Fibroblast of skin of right quadriceps (primary cell): ENCODE measurements around the gene CT45A1.
"Not testable (repeated sequence)": the region's sequence is repeated elsewhere in the genome, so short reads cannot be mapped to it uniquely, and the experiment has no call there.

ENCODE experiments used
- DNase-seq: peaks from one replicate; pipeline ENCODE4 v3.0.0-alpha.2; 2013

Gene CT45A1, protein sequence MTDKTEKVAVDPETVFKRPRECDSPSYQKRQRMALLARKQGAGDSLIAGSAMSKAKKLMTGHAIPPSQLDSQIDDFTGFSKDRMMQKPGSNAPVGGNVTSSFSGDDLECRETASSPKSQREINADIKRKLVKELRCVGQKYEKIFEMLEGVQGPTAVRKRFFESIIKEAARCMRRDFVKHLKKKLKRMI

DNA sequence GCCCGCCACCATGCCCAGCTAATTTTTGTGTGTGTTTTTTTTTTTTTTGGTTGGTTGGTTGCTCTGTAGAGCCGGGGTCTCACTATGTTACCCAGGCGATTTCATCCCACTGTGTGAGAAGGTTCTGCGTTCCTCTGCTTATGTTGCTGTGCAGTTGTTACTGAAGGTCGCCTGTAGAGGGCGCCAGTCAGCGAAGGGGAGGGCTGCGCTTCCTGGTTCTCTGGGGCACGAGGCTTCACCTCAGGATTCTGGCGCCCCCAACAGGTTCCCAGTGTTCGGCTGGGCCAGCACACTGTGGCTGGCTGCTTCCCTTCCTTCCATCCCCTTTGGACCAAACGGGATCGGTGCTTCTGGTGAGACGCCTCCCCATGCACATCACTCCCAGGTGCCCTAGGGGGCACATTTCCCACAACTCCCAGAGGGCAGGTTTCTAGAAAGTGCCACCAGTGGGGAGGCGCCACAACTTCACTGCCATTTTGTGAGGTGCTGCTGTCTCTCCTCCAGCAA is at the start of gene CT45A1:
Gene CT45A1 (plus strand): TSS at position 457 of the 507 bp plus-strand sequence. CDS start 5,302 bp downstream, outside the sequence.
- DNase-seq = not testable (repeated sequence)

DNA sequence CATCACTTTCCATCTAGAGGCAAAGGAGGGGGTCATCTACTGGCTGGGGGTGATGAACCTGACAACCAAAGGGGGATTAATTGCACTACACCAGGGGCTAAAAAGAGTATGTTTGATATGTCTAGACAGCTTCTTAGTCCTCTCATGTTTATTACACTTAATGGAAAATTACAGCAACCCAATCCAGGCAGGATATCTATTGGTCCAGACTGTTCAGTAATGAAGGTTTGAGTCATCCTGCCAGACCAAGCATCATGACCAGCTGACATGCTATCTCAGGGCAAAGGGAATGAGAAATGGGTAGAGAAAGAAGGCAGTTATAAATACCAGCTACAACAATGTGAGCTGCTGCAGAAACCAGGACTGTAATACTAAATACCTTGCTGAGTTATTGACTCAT is 40.5 kb upstream of the CT45A1 start:
- DNase-seq = not testable (repeated sequence)

DNA sequence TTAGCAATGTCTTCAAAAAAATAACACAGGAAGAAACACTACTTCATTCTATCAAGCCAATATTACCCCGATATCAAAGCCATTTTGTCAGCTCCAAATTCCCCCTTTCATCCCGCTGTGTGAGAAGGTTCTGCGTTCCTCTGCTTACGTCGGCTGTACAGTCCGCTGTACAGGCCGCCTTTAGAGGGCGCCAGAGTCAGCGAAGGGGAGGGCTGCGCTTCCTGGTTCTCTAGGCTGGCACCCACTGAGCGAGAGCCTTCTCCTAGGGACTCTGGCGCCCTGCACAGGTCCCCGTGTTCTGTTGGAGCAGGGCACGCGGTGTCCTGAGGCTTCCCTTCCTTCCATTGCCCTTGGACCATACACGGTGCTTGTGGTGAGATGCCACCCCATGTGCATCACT is 25.3 kb upstream of the CT45A1 start:
- DNase-seq = no peak

DNA sequence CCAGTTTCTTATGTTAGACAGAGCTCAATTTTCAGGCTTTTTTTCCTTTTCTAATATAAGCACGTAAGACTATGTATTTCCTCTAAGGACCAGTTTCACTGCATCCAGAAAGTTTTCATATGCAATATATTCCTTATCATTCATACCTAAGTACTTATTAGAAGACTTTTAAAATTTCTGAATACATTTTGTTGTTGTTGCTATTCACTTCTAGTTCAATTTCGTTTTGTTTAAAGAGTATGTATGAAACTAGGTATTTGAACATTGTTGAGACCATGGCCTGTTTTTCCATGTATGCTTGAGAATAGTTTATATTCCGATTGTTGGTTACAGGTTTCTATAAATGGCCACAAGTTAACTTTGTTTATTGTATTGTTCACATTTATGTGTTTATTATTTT is 18.0 kb upstream of the CT45A1 start:
- no peak for DNase-seq

DNA sequence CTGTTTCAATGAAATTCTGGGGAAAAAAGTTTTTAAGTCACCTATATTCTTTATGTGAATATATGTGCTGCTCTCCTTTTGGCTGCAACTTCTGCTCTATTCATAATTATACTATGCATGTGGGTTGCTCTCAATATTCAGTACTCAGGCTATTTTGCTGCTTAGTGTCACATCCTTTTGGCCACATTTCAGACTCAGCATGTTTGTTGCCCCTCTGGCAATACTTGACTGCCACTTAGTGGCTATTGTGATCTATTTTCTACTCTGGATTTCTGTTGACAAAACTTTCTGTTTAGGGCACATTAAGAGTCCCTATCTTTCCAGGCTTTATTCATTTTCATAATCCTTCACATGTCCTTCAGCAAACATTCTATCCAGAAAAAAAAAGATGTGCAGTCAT is 15.8 kb upstream of the CT45A1 start:
- no peak for DNase-seq

DNA sequence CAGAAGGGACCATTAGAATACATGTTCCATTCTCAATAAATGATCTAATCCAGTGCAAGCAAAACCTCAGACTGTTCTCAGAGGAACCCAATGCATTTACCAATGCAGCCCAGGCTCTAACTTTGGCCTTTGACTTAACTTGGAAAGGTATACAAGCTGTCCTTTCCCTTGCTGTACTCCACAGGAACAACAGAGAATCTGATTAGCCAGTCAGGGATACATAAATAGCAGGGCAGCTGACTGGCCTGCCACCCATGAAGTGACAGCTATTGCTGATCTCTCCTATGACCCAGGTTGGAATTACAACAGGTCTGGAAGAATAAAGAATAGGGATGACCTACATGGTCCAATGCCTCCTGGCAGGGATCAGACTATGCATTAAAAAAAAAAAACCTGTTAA is 14.5 kb upstream of the CT45A1 start:
- DNase-seq = no peak

DNA sequence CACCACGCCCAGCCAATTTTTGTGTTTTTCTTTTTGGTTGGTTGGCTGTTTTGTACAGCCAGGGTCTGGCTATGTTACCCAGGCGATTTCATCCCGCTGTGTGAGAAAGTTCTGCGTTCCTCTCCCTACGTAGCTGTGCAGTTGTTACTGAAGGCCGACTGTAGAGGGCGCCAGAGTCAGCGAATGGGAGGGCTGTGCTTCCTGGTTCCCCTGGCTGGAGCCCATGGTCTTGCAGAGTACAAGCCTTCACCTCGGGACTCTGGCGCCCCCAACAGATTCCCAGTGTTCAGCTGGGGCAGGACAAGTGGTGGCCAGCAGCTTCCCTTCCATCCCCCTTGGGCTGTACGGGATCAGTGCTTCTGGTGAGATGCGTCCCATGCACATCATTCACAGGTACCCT is 5.6 kb upstream of the CT45A1 start:
- DNase-seq = no peak

DNA sequence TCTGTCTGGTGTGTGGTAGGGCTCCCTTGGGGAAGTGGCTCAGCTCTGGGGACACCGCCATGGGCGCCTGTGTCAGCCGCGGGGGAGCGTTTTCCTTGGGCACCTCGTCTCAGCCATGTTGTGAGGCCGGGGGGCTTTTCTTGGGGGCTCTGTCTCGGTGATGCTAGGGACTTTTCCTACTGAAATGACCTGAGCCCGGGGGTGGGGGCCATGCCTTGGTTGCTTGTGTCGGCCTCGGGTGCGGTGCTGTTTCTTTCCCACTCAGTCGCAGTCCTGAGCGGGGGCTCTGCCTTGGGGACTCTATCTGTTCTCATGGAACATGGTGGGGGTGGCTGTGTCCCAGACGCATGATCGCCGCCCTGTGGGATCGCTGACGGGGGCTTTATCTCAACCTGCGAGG is 356 bp downstream of the CT45A1 start:
- no peak for DNase-seq

DNA sequence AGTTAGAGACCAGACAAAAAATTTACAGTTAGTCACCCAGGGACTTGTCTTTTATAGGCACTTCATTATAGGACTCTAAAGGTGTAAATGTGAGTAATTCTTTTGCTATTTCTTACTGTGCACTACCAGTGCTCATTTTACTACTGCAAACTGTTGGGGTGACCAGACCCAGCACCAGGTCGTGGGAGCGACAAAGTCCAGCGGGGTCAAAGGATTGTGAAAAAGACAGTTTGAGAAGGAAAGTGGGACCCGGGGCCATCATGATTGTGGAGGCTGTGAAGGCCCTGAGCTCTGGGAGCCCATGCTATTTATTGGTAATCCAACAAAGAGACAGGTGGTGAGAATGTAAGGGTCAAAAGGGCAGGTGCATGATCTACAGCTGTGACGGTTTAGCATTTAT is 21.2 kb downstream of the CT45A1 start:
- not testable (repeated sequence) for DNase-seq

DNA sequence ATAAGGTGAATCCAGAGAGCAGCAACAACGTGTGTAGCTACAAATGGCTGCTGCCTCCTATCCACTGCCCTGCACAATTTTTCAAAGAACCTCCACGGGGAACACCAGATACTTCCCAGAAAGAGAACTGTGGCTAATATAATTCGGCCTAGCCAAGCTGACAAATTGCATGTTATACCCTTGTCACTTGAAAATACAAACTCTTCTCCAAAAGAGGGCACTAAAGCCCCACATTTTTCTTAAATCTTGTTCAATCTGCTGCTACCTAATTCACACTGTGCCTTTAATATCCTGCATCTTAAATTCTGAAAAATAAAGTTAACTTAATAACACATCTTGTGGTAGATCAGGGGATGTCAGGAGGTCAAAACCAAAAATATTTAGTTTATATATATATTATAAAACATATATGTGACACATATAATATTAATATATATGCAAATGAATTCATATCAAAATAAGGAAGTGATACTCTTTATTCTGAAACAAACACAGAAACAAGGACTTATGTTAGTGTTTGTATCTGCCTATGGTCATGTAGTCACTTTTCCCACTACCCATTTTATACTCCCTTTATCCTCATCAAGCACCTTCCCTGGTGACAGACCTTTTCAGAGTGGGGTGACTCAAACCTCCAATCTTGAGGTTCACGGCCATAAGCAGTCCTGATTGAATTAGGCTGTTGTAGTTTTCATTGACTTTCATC is 24.1 kb downstream of the CT45A1 start:
- DNase-seq = peak; percentile 0

DNA sequence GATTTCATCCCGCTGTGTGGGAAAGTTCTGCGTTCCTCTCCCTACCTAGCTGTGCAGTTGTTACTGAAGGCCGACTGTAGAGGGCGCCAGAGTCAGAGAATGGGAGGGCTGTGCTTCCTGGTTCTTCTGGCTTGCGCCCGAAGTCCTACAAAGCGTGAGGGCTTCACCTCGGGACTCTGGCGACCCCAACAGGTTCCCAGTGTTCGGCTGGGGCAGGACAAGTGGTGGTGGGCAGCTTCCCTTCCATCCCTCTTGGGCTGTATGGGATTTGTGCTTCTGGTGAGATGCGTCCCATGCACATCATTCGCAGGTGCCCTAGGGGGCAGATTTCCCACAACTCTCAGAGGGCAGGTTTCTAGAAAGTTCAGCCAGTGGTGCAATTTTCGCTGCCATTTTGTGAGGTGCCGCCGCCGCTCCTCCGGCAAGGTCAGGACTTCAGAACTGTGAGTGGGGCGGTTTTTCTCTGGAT is 27.3 kb downstream of the CT45A1 start:
- peak; percentile 8 for DNase-seq

DNA sequence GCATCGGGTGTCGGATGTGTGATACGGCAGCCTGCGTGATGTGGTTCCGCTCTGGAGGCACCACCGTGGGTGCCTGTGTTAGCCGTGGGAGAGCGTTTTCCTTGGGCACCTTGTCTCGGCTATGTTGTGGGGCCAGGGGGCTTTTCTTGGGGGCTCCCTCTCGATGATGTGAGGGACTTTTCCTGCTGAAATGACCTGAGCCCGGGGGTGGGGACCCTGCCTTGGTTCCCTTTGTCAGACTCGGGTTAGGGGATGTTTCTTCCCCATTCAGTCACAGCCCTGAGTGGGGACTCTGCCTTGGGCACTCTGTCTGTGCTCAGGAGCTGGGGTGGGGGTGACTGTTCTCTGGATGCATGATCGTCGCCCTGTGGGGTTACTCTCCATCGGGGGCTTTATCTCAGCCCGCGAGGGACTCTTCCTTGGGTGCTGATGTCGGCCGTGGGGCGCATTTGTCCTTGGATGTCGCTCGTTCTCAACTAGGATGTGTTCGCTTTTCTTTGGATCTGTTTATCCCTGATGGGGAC is 27.8 kb downstream of the CT45A1 start:
- no peak for DNase-seq

DNA sequence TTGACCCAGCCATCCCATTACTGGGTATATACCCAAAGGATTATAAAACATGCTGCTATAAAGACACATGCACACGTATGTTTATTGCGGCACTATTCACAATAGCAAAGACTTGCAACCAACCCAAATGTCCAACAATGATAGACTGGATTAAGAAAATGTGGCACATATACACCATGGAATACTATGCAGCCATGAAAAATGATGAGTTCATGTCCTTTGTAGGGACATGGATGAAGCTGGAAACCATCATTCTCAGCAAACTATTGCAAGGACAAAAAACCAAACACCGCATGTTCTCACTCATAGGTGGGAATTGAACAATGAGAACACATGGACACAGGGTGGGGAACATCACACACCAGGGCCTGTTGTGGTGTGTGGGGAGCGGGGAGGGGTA is 31.3 kb downstream of the CT45A1 start:
- not testable (repeated sequence) for DNase-seq

DNA sequence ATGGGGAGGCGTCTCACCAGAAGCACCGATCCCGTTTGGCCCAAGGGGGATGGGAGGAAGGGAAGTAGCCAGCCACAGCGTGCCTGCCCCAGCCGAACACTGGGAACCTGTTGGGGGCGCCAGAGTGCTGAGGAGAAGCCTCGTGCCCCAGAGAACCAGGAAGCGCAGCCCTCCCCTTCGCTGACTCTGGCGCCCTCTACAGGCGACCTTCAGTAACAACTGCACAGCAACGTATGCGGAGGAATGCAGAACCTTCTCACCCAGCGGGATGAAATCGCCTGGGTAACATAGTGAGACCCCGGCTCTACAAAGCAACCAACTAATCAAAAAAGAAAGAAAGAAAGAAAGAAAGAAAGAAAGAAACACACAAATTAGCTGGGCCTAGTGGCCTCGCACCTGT is 54.7 kb downstream of the CT45A1 start, which contains the start of gene CT45A3:
Gene CT45A3 (minus strand): TSS at position 101 of the 400 bp plus-strand sequence. CDS start 3,747 bp downstream, outside the sequence.
- DNase-seq = not testable (repeated sequence)
